Dermis microvascular lymphatic vessel endothelial cell (primary cell): ENCODE data around the gene UNC5CL. TPM values are rescaled to one million over a fixed set of nuclear protein-coding genes. Genes with fewer than 3 reads are reported as not detected.
"Not testable (repeated sequence)": the region's sequence is repeated elsewhere in the genome, so short reads cannot be mapped to it uniquely, and the experiment has no call there.

Source experiments
- DNase-seq, 2 donors: peaks; one replicate each; pipeline versions ENCODE4 v3.0.0 to v3.0.0-alpha.2; 2010; ENCODE audit warnings: low read depth in 2 of 2
- total RNA-seq: library from RNA; depleted of rRNA; stranded (reverse); fragments of >200 nt; gene quantifications from 2 replicates; pipeline ENCODE4 v1.2.1, GENCODE V29; 2014

UNC5CL gene
- total RNA-seq, 1 donor from 2014 or later = under 0.01 TPM

DNA sequence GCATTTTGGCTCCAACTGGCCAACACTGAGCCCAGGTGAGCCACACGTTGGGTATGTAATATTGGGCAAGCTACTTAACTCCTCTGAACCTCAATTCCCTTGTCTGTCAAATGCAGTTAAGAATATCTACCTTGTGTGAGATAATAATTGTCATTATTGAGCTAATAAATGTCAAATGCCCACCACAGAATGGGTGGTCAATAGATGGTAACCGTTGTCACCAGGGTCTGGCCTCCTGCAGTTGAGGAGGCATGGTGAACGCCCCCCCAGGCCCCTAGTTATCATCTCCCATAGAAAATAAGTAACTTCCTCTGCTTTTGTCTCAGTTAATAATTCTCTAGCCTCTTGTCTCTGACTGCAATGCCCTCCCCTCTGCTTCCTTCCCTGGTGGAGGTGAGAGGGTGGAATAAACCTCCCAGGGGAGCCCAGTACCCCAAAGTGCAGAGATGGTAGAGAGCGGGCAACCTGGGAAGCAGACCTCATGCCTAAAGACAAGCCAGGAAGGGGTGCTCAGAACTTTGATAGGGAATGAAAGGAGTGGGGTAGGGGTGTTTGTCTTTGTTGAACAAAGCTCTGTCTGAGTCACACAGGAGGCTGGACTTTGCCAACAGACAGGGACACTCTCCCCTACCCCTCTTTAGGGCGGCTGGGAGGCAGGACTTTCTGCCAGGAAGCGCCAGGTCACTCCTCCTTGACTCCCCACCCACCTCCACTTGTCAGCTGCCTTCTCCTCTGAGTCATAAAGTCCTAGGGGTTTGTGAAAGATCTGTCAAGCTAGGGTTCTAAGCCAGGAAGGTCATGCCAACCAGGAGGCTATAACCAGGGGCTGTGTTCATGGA lies 1.3 kb upstream of the UNC5CL start:
- DNase-seq = peak in 1 of 2 donors; percentile 19

- no peak for DNase-seq
These were observed 816 bp downstream of the UNC5CL start for GRCh38 chr6:41038205-41038604.

DNA sequence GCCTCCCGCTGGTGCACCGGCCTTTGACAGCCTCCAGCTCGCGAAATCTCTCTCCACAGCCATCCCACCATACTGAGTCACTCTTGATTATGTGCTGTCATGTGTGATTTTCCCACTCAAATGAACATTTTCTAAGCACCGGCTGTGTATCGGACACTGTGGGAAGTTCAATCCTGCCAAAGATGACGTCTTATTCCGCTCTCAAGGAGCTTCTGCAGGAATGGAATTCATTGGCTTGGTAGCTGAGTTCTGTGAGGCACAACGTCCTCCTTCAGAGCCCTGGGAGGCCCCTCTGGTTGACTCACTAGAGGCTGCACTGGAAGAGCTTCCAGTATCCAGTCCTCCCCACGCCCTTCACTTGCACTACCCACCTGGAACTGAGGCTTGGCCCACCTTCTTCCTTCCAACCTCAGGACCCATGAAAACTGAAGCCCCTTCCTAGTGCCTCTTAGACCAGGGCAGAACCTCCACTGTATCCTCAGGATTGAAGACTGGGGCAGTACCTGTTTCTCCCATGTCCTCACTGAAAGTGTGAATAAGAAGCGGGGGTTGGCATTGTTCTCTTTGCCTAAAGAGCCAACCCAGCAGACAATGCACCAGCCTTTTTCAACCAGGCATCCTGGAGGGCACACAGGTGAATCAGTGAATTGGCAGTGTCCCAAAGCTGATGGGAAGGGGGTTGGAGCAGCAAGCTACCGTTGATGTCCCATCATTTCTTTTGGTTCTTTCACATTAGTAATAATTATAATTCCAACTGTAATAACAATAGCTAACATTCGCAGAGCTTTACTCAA lies 1.7 kb downstream of the UNC5CL start:
- no peak for DNase-seq

DNA sequence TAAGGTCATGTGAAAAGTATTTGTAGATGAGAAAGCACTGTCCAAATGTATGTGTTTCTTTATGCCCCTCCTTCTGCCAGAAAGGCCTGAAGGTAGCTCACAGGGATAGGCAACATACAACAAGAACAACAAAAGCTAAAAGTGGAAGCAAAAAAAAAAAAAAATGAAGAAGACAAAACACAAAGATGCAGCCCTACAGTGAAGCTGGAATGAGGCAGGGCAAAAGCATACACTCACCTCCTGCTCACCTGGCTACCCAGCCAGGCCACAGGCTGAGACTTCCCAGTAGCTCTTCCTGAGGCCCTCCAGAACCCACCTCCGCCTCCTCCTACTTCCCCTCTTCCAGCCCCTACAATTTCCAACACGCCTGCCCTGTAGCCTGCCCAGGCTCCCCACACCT lies 2.4 kb downstream of the UNC5CL start:
- DNase-seq = no peak

- no peak for DNase-seq
These were observed 2.8 kb downstream of the UNC5CL start for GRCh38 chr6:41036186-41036585.

GRCh38 chr6:41033776-41034175 lies 5.2 kb downstream of the UNC5CL start:
- no peak for DNase-seq

GRCh38 chr6:41032830-41033229 lies 6.2 kb downstream of the UNC5CL start:
- DNase-seq = no peak

- no peak for DNase-seq
These were observed 10.2 kb downstream of the UNC5CL start for GRCh38 chr6:41028561-41029412.

- DNase-seq = peak in 1 of 2 donors; percentile 56
These were observed 11.0 kb downstream of the UNC5CL start for GRCh38 chr6:41027799-41028560.

GRCh38 chr6:41027241-41027640 lies 11.8 kb downstream of the UNC5CL start:
- DNase-seq = no peak

- DNase-seq = no peak
These were observed 13.0 kb downstream of the UNC5CL start for GRCh38 chr6:41025966-41026530.

DNA sequence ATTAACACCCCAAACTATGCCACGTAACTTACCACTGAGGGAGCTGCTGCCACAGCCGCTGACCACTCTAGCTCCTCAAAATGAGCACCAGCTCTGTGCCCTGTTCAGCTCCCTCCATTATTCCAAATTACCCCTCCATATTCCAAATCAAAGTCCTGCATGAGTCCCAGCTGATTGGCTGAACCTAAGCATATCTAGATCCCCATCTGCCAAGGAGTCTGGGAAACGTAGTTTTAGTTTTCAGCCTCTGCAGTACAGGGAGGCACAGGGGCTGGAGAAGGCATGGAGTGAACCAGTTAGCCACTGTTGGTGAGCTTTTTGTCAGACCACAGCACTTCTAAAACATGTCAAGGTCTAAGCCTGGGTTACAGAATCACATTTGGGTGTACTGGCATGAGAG lies 15.9 kb downstream of the UNC5CL start:
- DNase-seq = no peak

DNA sequence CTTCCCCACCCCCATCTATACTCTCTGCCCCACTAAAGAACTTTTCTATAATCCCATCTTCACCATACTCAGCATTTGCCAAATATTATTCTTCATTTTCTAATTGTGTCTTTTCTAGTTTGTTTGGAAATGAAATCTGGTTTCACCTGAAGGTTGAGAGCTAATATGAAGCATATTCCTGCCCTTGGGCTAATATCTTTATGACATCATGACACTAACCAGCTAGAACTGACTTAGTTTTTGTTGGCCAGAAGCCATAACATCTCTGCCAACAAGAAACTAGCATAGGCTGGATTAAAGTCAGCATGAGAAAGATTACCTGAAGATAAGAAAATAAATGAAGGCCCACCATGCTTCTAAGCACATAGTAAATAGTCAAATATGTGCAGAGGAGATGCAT lies 16.7 kb downstream of the UNC5CL start:
- peak in 1 of 2 donors; percentile 50 for DNase-seq

DNA sequence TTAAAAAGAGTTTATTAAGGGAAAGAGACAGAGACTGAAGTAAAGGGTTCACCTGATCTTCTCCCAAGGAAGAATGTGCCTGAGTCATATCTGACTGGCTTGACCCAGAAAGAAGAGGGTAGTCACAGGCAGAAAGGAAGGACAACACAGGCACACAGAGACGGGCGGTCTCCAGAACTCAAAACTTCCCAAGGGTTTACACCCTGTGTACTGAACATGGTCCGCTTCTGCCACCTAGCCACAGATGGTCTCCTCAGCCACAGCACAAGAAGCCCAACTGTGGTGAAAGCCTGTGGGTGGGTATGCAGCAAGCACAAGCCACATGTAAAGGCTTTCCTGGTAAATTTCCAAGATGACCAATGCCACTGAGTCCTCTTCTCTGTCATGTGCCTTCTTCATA lies 17.2 kb downstream of the UNC5CL start:
- peak in 1 of 2 donors; percentile 44 for DNase-seq

DNA sequence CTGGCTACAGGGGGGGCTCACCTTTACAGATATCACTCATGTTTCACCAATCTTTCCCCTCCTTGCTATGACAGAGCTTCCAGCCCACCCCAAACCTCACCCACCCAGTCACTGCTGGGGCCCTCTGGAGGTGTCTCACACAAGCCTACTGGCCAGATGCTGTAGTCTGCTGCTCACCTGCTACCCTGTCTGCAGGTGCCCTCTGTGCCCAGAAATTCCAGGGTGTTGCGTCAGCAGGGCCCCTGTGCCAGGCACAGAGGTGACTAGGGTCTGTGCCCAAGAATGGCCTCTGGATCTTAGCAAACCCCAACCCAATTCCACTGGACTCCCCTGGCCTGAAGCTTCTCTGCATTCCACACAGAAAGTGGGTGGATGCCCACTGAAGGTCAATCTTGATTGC lies 21.4 kb downstream of the UNC5CL start:
- no peak for DNase-seq

- DNase-seq = not testable (repeated sequence)
These were observed 23.2 kb downstream of the UNC5CL start for GRCh38 chr6:41015860-41016259.

GRCh38 chr6:41014780-41015179 lies 24.2 kb downstream of the UNC5CL start:
- no peak for DNase-seq

DNA sequence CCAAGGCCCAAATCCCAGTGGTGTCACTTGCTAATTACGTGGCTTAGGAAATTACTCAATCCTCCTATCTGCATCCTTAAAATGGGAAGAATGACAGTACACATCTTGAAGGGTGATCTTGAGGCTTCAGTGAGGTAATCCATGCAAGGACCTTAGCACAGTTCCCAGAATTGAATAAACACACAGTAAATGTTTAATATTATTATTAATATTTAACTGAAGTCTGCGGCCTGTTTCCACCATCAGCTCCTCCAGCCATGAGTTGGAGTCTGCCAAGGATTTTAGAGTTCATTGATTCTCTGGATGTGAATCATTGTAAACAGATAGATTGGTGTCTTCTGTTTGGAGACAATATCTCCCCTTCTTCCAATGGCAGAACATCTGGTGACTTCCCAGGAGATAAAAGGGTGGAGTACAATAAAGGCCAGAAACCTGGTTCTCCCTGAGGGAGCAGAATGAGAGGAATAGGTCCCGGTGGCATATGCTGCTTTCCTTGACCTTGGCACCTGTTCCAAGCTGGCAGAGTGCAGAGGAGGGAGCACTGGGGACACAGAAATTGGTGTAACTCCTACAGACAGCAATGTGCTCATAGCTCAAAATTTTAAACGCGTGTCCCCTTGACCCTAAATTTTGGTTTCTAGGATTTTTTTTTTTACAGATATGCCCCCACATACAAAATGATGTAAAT lies 25.4 kb downstream of the UNC5CL start:
- no peak for DNase-seq

GRCh38 chr6:41011673-41012072 lies 27.3 kb downstream of the UNC5CL start:
- no peak for DNase-seq

DNA sequence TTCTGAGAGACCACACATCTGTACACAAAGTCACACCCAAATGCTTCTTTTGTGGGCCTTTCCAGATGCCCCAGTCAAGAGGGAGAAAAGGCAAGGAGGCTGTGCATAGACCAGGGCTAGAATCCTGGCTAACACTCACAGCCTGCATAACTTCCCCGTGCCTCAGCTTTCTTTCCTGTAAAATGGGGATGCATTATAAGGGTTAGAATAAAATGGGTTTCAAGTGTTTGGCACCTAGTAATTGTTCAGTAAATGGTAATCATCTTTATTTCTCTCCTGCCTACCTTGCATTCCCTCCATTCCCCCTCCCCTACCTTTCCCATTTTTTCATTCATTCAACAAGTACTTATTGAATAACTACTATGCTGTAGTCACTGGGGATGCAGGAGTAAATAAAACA lies 29.4 kb downstream of the UNC5CL start:
- DNase-seq = no peak
